HG02759 (cell line): Measurements from ENCODE around the gene GTF3C4.

ENCODE experiments used
- ATAC-seq: cut with Tn5 transposase; IDR thresholded peaks from one replicate; pipeline ENCODE4 v1.9.1; 2021; ENCODE audit warnings: mild to moderate bottlenecking, moderate library complexity; ENCODE audit not compliant: unreplicated experiment

GTF3C4 gene

DNA sequence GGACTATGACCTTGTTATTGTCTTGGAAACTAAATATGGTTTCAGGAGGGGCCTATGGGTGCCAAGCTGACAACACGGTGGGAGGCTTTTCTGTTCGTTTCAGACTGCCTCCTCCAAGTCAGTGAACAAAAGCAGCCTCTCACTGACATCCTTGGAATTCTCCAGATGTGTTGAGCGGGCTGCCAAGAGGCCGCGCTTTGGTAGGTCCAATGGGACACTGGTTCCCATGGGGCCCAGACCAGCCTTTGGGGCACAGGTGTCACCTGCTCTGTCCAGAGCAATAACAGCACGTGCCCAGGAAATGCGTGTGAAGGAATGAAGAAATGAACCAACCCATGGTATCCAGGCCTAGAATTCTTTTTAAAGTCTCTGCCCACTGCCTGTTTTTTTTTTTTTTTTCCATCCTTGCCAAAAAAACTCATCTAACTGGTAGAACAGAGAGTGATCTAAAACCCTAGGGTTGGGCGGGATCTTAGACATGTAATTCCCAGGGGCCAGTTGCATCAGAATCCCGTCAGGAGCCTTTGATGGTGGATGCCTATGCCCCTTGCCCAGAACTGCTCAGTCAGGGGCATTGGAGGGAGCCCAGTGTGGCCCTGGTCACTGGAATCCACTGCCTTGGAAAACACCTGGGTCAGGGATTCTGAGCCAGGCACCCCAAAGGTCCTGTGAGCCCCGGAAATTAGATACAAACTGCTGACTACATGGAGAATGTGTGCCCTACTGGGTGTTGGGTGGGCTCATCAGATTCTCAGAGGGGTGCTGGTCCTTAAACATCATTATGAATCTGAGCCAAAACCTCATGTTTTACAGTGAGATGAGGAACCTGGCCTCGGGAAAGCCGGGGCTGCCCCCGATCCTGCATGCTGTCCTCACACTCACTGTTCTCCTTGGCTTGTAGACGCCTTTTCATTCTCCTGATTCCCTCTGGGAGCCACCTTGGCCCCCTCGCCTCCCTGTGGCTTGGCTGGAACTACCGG, 60.1 kb downstream of the GTF3C4 start:
- no peak for ATAC-seq

DNA sequence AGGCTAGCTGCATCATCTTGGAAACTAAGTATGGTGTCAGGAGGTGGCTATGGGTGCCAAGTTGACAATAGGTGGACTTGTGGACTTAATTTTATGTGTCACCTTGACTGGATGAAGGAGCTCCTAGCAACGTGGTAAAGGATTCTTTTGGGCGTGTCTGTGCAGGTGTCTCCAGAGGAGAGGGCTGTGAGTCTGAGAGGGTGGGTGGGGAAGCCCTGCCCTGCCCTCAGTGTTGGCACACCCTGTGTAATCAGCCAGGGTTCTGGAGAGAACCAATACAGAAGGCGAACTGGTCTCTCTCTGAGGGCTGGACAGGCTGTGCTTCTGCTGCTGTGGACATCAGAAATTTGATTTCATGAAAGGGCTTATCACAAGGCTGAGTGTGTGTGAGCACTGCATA, 61.0 kb downstream of the GTF3C4 start:
- no peak for ATAC-seq

DNA sequence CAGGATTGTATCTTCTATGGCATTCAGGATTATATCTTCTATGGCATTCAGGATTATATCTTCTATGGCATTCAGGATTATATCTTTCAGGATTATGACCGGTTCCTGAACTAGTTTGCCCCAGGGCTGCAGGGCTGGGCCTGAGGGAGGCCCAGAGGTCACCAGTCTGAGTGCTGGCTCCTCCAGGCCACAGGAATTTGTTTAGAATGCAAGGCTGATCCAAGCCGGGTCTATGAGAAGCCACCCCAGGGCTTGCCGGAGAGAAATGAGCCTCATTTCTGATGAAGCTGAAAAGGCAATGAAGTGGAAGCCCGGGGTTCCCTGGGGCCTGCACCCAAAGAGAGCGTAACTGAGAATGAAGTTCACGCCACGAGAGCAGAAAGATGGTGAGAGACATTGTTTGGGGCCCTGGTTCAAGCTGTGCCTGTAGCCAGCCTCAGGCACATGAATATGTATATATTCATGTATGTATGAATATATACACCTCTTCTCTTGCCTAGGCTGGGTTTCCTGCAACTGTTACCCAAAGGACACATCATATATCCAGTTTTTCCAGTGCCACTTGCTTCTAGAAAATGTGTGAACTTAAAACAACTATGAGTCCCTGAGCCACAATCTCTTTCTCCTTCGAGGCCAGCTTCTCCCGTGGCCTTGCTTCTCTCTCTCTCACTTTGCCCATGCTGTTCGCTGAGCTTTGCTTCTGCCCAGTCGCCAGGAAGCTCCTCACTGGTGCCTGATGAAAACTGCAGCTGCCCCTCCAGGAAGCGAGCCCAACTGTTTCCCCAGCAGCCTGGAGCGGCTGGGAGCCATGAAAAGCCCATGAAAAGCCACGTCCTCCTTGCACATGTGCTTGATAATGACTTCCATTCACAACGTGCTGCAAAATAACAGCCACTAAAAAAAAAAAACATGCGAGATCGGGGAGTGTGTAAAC, 62.3 kb downstream of the GTF3C4 start:
- ATAC-seq: no peak

GRCh38 chr9:132733260-132733815, 63.1 kb downstream of the GTF3C4 start:
- ATAC-seq: no peak

DNA sequence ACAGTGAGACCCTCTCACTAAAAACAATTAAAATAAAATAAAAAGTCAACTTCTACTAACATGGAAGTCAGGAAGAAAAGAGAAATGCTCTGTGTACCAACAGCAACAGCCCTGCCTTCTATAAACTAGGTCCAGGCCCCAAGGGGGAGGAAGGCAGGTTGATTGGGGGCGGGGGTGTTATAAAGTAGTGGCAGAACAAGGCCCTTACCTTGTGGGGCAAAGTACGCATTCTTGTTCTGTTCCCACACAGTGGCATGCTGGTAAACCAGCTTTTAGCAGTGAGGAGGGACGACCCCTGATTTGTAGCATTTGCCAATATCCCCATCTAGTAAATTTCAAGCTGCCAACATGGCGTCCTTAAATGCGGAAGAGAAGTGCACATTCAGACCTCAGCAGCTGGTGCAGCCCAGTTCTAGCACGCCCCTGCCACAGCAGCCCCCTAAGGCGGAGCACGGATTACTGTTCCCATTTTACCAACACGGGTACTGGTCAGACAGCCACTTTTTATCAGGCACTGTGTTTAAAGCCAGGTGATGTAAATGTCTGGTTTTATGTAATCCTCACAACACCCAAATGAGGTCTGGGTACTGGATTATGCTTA, 69.5 kb downstream of the GTF3C4 start:
- no peak for ATAC-seq

- no peak for ATAC-seq
Observed at GRCh38 chr9:132740526-132741309, 70.5 kb downstream of the GTF3C4 start.

GRCh38 chr9:132742821-132743311, 72.6 kb downstream of the GTF3C4 start:
- no peak for ATAC-seq

- ATAC-seq: no peak
Observed at GRCh38 chr9:132743931-132744479, 73.7 kb downstream of the GTF3C4 start.
